Epidermal melanocyte (primary cell): ENCODE data around the gene TMEM150C.
"Not testable (repeated sequence)": the region's sequence is repeated elsewhere in the genome, so short reads cannot be mapped to it uniquely, and the experiment has no call there.

Experiments
- DNase-seq: peaks from one replicate; pipeline ENCODE4 v3.0.0; 2011; ENCODE audit warnings: low spot score; ENCODE audit not compliant: insufficient read length

Gene TMEM150C

DNA sequence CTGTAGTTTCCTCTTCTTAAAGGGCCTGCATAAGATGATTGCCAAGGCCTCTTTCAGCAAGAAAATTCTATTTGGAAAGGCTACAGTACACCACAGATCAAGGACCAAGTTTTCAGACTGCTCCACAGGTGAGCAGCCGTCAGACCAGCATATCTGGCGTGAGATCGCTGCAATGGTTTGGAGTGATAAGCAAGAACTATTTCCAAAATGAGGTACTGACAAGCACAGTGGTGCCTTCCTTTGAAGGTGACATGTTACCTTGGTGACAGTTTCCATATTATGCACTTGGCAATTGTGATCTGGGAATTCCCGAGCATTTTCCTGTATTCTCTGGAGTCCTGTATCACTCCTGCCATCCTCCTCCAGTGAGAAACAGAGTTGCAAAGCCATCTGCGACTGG, 7.3 kb upstream of the TMEM150C start:
- DNase-seq, result no peak

- no peak for DNase-seq
These were observed 5.7 kb upstream of the TMEM150C start for GRCh38 chr4:82567444-82567843.

DNA sequence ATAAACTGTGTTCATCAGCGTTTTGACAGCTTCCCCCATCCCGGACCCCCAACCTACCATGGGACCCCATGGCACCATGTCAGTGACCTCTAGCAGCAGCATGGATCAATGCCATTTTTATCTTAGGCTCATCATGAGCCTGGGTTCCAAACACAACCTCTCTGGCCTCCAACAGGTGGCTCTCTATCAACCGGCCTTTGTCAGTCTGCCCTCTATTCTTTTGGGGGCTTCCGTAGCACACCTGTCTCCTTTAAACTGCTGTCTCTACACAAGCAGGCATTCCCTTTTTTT, 721 bp upstream of the TMEM150C start:
- no peak for DNase-seq

GRCh38 chr4:82560853-82561785, 669 bp downstream of the TMEM150C start:
- DNase-seq, result no peak

DNA sequence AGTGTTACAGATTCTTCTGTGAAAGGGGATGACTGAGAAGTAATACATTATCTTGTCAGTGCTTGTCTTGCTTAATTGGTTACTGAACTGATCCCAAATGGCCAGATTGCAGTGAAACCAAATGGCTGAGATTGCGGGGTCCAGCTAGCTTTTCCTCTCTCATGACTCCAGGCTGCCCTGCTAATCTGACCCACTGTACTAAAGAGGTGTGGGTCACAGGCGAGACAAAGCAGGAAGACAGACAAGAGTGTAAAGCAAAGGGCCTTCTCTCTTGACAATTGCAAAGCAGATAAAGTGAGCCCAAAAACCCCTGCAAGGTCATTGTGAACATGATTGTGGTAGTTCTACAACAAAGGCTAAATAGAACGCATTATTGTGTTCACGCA, 2.1 kb downstream of the TMEM150C start:
- no peak for DNase-seq

DNA sequence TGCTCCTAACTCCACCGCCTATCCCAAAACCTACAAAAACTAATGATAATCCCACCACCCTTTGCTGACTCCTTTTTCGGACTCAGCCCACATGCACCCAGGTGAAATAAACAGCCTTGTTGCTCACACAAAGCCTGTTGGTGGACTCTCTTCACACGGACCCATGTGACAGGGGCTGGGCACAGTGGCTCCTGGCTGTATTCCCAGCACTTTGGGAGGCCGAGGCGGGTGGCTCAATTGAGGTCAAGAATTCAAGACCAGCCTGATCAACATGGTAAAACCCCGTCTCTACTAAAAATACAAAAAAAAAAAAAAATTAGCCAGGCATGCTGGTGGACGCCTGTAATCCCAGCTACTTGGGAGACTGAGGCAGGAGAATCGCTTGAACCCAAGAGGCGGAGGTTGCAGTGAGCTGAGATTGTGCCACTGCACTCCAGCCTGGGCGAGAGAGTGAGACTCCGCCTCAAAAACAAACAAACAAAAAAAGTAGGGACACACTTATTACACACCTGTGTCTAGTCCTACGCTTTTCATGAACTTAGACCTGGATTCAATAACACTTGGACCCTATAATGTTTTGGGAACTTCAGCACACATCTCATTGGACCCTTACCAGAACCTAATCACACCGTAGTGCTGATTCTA, 2.6 kb downstream of the TMEM150C start:
- DNase-seq, result not testable (repeated sequence)

GRCh38 chr4:82555276-82555675, 6.5 kb downstream of the TMEM150C start:
- DNase-seq, result no peak

- DNase-seq, result no peak
These were observed 8.8 kb downstream of the TMEM150C start for GRCh38 chr4:82553020-82553419.

- no peak for DNase-seq
These were observed 10.1 kb downstream of the TMEM150C start for GRCh38 chr4:82551734-82552133.

DNA sequence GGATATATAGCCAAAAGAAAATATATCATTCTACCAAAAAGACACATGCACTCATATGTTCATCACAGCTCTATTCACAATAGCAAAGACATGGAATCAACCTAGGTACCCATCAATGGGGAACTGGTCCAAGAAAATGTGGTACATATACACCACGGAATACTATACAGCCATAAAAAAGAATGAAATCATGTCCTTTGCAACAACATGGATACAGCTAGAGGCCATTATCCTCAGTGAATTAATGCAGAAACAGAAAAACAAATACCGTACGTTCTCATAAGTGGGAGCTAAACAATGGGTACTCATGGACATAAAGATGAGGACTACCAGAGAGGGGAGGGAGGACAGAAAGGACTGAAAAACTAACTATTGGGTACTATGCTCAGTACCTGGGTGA, 13.9 kb downstream of the TMEM150C start:
- DNase-seq, result not testable (repeated sequence)

GRCh38 chr4:82543131-82543530, 18.7 kb downstream of the TMEM150C start:
- no peak for DNase-seq

DNA sequence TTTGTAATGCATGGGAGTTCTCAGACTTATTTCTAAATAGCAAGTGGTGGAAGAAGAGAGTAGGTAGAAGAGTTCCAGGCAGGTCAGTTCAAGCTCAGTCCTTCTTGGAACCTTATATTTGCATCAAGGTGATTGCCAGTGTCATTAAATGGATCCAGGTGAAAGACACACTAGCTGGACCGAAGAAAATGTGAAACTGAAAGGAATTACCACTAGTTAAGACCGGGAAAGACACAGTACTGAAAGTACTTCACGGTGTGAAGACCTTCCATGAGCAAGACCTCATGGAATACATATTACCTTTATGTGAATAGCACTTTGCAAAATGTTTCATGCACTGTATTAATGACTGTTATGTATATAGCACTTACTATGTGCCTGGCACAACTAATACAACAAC, 19.1 kb downstream of the TMEM150C start:
- no peak for DNase-seq

DNA sequence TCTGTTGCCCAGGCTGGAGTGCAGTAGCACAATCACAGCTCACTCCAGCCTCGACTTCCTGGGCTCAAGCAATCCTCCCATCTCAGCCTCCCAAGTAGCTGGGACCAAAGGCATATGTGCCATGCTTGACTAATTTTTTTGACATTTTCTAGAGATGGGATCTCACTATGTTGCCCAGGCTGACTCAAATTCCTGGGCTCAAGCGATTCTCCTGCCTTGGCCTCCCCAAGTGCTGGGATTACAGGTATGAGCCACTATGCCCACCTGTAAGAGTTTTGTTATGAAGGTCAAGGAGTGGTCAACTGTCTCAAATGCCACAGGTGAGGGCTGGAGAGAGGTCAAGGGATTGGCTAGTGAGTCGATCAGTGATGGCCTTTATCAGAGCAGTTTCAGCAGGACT, 32.5 kb downstream of the TMEM150C start:
- no peak for DNase-seq

DNA sequence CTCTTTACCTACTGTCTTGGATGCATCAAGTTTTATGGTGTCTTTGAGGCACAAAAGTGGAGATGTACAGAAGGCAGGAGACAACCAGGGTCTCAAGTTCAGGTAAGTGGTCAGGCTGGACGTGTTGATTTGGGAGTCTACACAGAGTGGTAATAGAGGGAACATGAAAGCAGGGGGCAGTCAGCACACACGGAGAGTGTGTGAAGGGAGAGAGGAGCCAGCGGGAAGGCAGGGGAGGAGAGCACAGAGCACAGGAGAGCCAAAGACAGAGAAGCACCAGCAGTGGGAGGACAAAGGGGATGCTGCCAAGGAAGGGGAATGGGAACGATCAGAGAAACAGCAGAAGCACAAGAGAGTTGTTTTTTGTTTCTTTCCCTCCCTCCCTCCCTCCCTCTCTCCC, 32.9 kb downstream of the TMEM150C start:
- no peak for DNase-seq

GRCh38 chr4:82528074-82528473, 33.7 kb downstream of the TMEM150C start:
- DNase-seq, result no peak

DNA sequence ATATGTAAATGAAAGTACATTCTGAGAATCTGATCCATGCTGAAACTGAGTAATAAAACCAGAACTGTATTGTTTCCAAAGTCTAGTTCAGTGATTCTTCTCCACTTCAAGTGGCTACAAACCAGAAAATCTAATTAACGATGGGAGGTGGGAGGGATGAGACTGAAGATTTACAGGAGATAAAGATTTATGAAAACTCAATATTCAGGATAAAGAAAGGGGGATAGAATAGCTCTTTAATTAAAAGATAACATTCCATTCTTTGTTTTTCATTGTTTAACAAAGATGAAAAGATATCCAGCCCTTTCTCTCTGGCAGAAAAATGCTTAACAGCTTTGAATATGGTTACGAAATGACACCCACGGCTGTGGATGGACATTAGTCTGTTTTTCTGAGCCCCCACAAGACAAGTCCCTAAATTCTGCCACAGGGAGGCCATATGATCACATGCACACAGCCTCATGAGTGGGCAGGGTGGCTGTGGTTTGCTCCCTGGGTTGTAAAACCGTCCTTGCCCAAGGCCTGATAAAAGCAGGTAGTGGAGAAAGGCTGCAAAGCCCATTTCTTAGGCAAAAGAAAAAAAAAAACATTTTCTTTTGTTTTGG, 36.4 kb downstream of the TMEM150C start:
- no peak for DNase-seq

GRCh38 chr4:82524570-82525152, 37.1 kb downstream of the TMEM150C start:
- DNase-seq, result no peak

DNA sequence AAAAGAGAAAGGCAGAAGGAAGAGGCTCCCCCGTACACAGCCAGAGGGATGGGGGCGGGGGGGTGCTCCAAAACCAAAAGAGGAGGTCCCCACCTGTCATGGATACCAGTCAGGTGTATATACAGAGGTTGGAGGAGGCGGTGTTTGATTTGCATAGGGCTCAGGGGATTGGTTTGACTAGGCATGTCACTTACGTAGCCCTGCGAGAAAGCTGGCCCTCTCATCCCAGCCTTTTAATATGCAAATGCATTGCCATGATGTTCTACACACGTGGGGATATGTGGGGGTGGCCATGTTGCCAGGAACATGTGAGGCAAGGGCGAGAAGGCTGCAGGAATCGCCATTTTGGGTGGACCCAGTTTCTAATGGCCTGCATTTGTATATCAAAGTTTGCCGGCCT, 38.6 kb downstream of the TMEM150C start:
- DNase-seq, result no peak

DNA sequence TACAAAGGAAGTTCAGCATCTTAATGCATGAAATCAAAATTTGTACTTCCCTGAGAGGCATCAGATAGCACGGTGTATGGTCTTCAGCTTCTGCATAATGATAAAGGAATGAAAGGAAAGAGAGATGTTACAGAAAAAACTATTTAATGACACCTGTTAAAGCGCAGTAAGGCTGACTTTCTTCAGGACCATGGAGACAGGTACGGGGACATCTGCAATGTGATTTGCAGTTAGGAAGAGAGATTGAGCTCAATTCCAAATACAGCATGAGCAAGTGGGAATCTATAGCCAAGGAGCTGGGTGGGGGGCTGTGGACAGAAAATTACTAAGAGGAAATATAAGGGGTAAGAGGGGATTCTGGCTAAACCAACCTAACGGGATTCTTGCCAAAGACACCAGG, 39.3 kb downstream of the TMEM150C start:
- DNase-seq, result no peak

- DNase-seq, result no peak
These were observed 40.5 kb downstream of the TMEM150C start for GRCh38 chr4:82521283-82521682.

- DNase-seq, result no peak
These were observed 42.0 kb downstream of the TMEM150C start for GRCh38 chr4:82519776-82520175.

GRCh38 chr4:82519072-82519471, 42.7 kb downstream of the TMEM150C start:
- no peak for DNase-seq
